ENCODE measurements around the gene DYRK1B. TPM values are rescaled to one million over a fixed set of nuclear protein-coding genes. Genes with fewer than 3 reads are reported as not detected.

DYRK1B gene
- total and polyA plus RNA-seq, 11 donors: 12.8 to 49.1 (median 24.9) TPM

- intact Hi-C loops (cut with DNase I): no loop called here
- peaks cover 5 to 27% (median 21%) of the 10 kb centered on the region in 12 donors for H3K4me1 ChIP-seq
- H3K4me3 ChIP-seq: no peak overlapping the region
- no peaks in the 10 kb centered on the region for H3K9me3 ChIP-seq
- ATAC-seq (no peak), DNase-seq (no peak)
- no peaks in the 10 kb centered on the region for H3K27me3 ChIP-seq
- no peak overlapping the region for H3K27ac ChIP-seq
- peaks cover 0 to 75% (median 69%) of the 10 kb centered on the region in 9 donors for H3K36me3 ChIP-seq
- TF ChIP-seq POLR2A (IDR thresholded peaks at IDR 0.05): no peak
These were observed 3.1 kb downstream of the DYRK1B start for GRCh38 chr19:39830847-39831246.

DNA sequence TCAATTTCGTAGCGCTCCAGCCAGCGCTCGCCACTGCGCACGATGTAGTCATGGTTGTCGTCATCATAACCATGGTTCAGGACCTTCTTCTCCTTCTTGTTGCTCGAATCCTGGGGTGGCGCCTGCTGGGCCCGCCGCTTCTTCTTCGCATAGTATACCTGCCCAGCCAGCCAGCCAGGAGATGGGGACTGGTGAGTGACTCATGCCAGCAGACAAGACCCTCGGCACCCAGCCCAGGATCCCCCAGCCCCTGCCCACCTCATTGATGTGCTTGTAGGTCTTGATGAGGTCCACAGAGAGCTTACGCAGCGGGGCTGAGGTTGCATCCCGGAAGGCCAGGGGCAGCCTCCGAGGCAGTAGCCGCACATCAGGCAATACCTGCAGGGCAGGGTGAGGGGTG, 3.6 kb downstream of the DYRK1B start:
- Histone ChIP-seq H3K4me3 (no peak overlapping the region), H3K4me1 (peaks cover 5 to 27% (median 21%) of the 10 kb centered on the region in 12 donors), H3K36me3 (peaks cover 0 to 75% (median 69%) of the 10 kb centered on the region in 9 donors), H3K27ac (no peak overlapping the region), H3K9me3 (no peaks in the 10 kb centered on the region), H3K27me3 (no peaks in the 10 kb centered on the region)
- no peak for ATAC-seq
- 93 to 96% (median 95%) methylated on average over 12 to 18 of the region's 18 CpGs for WGBS, 4 donors
- DNase-seq: no peak
- intact Hi-C loops (cut with DNase I): no loop called here
- TF ChIP-seq, protein P1, sequence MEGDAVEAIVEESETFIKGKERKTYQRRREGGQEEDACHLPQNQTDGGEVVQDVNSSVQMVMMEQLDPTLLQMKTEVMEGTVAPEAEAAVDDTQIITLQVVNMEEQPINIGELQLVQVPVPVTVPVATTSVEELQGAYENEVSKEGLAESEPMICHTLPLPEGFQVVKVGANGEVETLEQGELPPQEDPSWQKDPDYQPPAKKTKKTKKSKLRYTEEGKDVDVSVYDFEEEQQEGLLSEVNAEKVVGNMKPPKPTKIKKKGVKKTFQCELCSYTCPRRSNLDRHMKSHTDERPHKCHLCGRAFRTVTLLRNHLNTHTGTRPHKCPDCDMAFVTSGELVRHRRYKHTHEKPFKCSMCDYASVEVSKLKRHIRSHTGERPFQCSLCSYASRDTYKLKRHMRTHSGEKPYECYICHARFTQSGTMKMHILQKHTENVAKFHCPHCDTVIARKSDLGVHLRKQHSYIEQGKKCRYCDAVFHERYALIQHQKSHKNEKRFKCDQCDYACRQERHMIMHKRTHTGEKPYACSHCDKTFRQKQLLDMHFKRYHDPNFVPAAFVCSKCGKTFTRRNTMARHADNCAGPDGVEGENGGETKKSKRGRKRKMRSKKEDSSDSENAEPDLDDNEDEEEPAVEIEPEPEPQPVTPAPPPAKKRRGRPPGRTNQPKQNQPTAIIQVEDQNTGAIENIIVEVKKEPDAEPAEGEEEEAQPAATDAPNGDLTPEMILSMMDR (IDR thresholded peaks at IDR 0.05): no peak
- no peak for TF ChIP-seq POLR2A (IDR thresholded peaks at IDR 0.05)

DNA sequence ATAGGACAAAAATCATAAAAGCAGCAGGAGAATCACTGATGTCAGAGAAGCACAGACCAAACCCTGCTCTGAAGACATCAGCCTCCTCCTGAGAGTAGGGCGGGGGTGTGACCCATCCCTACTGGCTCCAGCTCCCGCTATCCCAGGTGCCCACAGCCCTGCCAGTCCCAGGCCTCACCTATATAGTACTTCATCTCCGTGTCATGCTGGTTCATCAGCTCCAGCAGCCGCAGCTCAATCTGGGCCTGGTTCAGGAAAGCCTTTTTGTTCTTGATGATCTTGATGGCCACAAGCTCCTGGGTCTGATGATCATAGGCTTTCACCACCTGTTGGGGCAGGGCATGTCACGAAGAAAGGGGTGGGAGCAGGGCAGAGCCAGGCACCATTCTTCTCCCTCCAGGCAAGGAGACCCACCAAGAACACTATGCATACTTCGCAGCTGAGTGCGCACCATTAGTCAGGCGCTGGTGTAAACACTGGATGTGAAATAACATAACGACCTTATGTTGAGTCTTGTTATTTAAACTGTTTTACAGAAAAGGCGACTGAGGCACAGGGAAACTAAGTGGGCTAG, 4.2 kb downstream of the DYRK1B start:
- intact Hi-C loops (cut with DNase I): no loop called here
- H3K4me3 ChIP-seq: no peak overlapping the region

GRCh38 chr19:39828654-39829032, 5.3 kb downstream of the DYRK1B start:
- H3K27ac ChIP-seq: peak overlapping the region in 1 of 12 donors; percentile 75
- H3K4me1 ChIP-seq: peaks cover 5 to 33% (median 23%) of the 10 kb centered on the region in 12 donors
- H3K36me3 ChIP-seq: peaks cover 0 to 67% (median 63%) of the 10 kb centered on the region in 9 donors
- H3K9me3 ChIP-seq: no peaks in the 10 kb centered on the region
- DNase-seq (no peak), ATAC-seq (no peak)
- intact Hi-C loops (cut with DNase I): no loop called here
- WGBS, 4 donors: 76 to 86% (median 78%) methylated on average over 5 of the region's 5 CpGs
- TF ChIP-seq, protein P1 (IDR thresholded peaks at IDR 0.05): no peak
- TF ChIP-seq POLR2A (IDR thresholded peaks at IDR 0.05): no peak
- H3K27me3 ChIP-seq: no peaks in the 10 kb centered on the region
- H3K4me3 ChIP-seq: no peak overlapping the region

More for the DNA sequence above, 4.2 kb downstream of the DYRK1B start:
- H3K9me3 ChIP-seq: no peaks in the 10 kb centered on the region
- H3K27ac ChIP-seq: no peak overlapping the region
- DNase-seq (no peak), ATAC-seq (no peak)
- peaks cover 5 to 32% (median 25%) of the 10 kb centered on the region in 12 donors for H3K4me1 ChIP-seq
- peaks cover 0 to 72% (median 65%) of the 10 kb centered on the region in 9 donors for H3K36me3 ChIP-seq
- no peak for TF ChIP-seq POLR2A (IDR thresholded peaks at IDR 0.05)
- TF ChIP-seq, protein P1 (IDR thresholded peaks at IDR 0.05): no peak
- no peaks in the 10 kb centered on the region for H3K27me3 ChIP-seq
- WGBS, 4 donors: 93 to 97% (median 95%) methylated on average over 10 of the region's 10 CpGs

Data from heart left ventricle (tissue), 16 donors.